Non-pigmented ciliary epithelial cell (primary cell): Measurements from ENCODE around the gene MEX3A.
"Not testable (repeated sequence)": the region's sequence is repeated elsewhere in the genome, so short reads cannot be mapped to it uniquely, and the experiment has no call there.

Source experiments
- DNase-seq: peaks from one replicate; pipeline ENCODE4 v3.0.0-alpha.2; 2010; ENCODE audit warnings: low read depth

Gene MEX3A

GRCh38 chr1:156078728-156079127, 3.5 kb downstream of the MEX3A start:
- no peak for DNase-seq

DNA sequence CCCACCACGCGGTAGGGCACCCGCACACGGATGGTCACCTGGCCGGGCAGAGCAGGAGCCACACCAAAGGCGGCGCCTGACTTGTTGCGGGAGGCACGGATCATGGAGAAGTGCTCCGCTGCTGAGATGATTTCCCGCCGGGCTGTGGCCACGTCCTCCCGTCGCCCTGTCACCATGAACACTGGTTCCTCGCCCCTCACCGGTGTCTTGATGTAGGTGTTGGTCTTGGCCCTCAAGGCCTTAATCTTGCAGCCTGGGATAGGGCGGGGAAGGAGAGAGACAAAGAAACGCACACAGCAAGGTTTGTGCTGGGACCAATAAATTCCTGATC, 4.9 kb downstream of the MEX3A start:
- no peak for DNase-seq

DNA sequence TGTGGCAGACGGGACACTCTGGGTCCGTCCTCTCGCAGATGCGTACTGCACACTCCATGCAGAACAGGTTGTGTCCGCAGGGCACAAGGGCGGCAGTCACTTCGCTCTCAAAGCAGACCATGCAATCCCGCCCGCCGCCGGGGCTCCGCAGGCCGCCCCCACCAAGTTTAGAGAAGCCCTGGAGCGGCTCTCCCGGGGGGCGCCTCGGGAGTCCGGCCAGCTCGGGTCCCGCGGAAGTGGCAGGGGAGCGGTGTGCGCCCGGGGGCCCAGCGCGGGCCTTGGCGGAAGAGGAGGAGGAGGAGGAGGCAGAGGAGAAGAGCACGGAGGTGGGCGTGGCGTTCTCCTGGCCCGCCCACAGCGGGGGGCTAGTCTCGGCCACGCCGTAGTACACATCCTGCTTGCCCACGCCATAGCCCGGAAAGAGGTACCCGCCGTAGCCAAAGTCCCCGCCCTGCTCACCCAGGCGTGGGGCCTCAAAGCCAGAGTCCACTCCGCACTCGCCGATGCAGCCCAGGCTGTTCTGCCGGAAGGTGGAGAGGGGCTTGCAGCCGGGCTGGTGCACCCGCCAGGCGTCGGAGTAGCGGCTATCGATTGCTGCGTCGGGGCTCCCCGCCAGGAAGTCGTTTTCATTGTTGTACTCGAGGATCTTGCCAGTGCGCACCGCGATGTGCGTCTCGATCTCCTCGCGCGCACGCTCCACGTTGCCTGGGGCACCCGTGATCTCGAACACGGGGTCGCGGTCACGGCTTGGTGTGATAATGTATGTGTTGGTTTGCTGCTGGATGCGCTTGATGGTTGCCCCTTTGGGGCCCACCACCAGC, 5.4 kb downstream of the MEX3A start:
- no peak for DNase-seq

DNA sequence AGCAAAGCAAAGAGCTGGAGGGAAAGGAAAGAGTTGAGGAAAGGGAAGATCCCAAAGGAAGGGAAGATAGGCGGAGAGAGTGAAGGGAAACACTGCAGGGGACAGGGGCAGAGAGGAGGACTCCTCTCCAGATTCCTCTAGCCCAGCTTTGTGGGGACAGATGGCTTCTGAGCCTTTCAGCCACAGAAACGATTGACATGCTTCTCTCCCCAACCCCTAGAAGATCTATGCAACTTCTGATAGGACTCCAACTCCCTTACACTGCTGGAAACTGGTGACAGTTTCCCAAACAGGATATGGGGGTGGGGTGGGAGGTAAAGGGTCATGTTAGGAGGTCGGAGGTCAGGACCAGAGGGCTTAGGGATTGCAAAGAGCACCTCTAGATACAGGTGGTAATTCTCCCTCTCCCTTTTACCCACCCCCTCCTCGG, 6.5 kb downstream of the MEX3A start:
- DNase-seq: no peak

DNA sequence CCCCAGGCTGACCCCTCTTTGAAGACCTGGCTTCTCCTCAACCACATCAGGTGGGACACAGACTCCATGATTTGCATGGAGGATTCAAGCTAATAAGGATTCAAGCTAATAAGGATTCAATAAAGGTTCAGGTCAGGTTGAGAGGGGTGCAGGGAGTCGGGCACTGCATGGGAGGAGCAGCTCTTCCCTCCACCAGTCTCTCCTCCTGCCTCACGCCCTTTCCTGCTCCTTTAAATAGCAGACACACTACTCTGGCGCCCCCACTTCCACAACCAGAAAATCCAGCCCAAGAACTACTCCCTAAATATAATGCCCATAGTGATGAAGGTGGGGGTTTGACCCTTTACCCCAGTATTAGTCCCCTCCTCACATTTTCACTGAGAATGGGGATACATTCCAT, 7.1 kb downstream of the MEX3A start:
- no peak for DNase-seq

DNA sequence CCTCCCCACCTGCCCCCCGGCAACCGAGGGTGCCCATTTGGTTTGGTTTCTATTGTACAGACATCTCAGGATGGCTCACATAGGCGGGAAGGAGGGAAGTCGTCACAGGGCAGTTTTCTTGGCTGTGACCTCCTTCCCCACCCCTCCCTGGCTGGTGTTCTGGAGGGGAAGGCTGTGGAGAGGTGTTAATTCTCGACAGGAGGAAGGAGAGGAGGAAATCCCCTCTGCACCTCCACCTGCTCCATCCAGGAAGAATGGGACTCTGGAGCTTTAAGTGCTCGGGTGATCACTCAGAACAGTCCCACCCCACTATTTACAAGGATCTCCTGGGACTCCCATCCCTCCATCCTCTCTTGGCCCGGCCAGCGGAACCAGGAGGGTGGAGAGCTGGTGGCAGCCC, 7.6 kb downstream of the MEX3A start:
- DNase-seq: no peak

- DNase-seq: no peak
Measured at GRCh38 chr1:156073740-156074139, 8.5 kb downstream of the MEX3A start.

DNA sequence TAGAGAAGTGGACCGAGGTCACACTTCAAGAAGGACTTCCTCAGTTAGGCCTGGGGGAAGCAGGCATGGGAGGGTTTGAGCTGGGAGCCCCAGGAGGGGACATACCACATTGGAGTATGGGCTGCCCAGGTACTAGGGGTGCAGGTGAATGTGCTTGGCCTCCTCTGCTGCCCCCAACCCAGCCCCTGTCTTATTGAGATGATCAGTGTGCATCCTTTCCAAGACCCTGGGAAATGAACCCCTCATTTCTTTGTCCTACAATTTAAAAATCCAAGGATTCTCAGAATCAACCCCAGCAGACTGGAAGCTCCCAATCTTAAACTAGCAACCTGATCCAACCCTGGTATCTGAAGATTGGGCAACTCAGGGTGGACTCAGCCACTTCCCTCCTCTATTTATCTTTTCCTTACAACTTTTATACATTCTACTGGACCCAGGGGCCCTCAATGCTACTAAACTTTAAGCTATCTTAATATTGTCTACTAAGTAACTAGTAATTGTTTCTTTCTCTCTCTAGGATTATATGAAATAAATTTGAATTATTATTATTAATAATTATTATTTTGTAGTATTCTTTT, 9.1 kb downstream of the MEX3A start:
- DNase-seq: no peak

DNA sequence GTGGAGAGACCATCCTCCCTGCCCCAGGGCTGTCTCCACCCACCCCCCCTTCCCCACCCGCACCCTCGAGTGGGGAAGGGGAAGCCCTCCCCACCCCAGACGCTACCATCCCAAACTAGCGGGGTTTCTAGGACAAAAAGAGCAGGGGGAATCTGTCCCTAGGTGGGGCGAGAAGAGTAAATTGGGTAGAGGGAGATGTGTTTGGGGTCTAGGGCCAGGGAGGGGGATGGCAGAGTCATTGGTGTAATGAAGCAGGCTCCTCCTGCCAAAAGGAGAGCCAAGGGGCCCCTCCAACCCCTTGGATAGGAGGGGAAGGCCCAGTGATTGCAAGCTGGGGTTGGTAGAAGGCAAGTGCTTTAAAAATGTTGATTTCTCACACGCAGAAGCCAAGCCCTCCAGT, 10.0 kb downstream of the MEX3A start:
- DNase-seq: no peak

DNA sequence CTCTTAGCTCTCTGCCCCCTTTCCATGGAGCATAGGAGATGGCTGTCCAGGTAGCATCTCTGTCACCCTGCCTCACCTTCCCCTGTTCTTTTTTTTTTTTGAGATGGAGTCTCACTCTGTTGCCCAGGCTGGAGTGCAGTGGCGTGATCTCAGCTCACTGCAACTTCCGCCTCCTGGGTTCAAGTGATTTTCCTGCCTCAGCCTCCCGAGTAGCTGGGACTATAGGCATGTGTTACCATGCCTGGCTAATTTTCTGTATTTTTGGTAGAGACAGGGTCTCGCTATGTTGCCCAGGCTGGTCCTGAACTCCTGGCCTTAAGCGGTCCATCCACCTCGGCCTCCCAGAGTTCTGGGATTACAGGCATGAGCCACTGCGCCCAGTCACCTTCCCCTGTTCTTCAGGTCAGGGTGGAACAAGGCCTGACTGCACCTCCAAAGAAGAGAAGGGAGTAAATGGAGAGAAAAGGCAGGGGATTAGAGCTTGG, 10.9 kb downstream of the MEX3A start:
- DNase-seq: not testable (repeated sequence)

GRCh38 chr1:156070548-156070947, 11.7 kb downstream of the MEX3A start:
- DNase-seq: no peak

DNA sequence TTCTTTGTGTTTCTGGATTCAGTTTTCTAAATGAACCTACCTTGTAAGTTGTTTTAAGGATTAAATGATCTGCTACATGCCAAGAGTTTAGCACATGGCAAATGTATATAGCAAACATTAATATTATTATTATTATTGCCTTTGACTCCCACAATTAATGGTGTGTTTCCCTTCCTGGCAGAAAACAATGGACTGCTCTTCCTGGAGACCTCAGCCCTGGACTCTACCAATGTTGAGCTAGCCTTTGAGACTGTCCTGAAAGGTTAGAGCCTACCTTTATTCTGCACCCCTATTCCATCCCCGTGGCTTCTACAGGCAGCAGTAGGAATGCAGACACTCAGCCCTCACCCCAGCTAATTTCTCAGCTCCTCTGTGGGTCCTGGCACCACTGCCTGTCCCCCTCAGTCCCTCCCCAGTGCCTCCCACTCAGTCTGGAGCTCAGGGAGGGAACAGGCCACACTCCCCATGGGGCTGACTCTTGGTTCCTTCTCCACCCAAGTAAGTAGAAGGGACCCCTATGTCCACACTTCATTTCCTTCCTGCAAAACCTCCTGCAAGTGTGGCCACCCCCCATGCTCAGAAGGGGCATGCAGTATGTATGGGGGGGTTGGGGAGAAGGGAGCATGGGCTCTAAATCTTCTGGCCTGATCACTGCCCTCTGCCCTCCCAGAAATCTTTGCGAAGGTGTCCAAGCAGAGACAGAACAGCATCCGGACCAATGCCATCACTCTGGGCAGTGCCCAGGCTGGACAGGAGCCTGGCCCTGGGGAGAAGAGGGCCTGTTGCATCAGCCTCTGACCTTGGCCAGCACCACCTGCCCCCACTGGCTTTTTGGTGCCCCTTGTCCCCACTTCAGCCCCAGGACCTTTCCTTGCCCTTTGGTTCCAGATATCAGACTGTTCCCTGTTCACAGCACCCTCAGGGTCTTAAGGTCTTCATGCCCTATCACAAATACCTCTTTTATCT, 12.5 kb downstream of the MEX3A start:
- no peak for DNase-seq

GRCh38 chr1:156067262-156067661, 15.0 kb downstream of the MEX3A start:
- no peak for DNase-seq

GRCh38 chr1:156065871-156066270, 16.4 kb downstream of the MEX3A start:
- no peak for DNase-seq

GRCh38 chr1:156065212-156065611, 17.1 kb downstream of the MEX3A start:
- no peak for DNase-seq

GRCh38 chr1:156064615-156065014, 17.6 kb downstream of the MEX3A start:
- no peak for DNase-seq

- DNase-seq: no peak
Measured at GRCh38 chr1:156063997-156064285, 18.3 kb downstream of the MEX3A start.

DNA sequence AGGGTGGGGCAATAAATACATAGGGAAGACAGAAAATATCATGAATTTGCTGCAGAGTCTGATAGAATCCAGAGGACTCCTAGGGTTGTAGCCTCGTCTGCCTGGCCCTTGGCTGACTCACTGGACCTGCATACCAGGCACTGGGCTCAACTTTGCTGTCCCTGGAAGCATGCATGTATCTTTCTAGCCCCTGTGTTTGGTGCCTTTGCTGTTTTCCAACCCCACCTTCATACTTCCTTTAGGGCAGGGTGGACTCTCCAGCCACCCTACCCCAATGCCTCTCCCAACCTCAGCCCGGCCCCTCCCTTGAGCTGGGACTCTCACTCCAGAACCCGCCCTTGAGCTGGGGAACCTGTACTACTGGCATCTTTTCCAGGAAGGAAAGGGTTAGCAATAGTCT, 20.1 kb downstream of the MEX3A start:
- no peak for DNase-seq

DNA sequence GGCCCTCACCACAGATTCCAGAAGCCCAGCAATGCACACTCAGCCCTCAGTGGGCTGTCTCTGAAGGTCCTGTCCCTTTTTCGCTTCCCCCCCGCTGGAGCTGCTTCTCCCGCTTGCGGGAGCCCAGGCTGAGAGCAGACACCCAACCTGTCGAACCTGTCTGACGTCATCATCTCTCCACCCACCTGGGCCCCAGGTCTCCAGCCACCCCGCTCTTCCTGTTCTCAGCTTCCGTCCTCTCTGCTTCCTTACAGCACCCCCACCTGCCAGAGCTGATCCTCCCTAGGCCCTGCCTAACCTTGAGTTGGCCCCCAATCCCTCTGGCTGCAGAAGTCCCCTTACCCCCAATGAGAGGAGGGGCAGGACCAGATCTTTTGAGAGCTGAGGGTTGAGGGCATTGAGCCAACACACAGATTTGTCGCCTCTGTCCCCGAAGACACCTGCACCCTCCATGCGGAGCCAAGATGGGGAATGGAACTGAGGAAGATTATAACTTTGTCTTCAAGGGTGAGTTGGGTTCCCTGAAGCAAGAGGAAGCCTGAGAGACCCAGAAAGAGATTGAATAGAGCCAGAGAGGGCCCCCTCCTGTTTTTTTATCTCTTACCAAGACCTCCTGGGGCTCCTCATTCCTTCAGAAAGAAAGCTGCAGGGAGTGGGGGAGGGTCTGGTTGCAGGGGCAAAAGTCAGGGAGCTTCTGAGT, 21.2 kb downstream of the MEX3A start, which contains the start of gene RAB25:
Gene RAB25, plus strand, starts transcription at position 224 of the 700 bp plus-strand sequence. Its CDS starts 241 bp downstream, at position 465.
- no peak for DNase-seq

DNA sequence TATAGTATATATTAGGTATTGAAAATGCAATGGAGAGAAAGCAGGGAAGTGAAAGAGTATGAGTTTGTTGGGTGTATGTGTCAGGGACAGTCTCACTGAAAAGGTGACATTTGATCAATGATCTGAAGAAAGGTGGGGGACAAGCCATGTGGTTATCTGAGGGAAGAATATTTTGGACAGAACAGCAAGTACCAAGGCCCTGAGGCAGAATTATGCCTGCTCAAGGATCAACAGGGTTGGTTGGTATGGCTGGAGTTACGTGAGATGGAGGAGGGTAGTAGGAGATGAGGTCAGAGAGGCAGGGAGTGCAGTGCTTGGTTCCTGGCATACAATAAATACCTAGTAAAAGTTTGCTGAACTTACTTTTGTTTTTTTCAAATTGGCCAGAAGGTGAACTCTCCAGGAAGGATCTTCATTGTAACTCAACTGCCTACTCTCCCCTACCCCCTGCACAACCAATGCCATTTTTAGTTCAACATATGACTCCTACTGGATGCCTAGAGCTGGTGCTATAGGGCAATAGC, 25.9 kb downstream of the MEX3A start:
- DNase-seq: no peak

DNA sequence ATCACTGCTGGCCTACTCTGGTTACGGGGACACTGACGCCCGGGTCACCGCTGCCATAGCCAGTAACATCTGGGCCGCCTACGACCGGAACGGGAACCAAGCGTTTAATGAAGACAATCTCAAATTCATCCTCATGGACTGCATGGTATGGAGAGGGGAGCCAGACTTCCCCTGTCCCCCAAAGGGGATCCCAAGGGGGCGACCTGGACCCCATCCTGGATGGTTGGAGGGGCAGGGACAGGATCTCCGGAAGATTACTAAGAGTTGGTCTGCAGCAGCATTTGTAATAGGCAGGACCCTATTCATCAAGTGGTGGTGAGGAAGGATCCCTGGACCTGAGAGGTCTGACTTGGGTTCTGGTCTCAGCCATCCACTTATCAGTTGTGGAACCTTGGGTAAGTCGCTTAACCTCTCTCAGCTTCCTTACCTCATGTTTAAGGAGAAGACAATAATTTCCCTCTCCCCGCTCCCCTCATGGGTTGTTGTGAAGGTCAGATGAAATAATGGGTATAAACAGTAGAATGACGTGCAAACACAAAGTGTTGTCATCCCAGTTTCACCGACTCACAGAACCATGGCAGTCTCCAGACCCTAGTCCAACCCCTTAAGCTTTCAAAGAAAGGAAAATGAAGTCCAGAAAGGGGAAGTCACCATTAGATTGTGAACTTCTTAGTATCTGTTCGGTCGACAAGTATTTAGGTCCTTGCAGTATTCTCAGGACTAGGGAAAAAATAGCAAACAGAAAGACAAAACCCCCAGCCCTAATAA, 26.8 kb downstream of the MEX3A start:
- DNase-seq: no peak
